Measurements from ENCODE around the gene PLA2G2D.

DNA sequence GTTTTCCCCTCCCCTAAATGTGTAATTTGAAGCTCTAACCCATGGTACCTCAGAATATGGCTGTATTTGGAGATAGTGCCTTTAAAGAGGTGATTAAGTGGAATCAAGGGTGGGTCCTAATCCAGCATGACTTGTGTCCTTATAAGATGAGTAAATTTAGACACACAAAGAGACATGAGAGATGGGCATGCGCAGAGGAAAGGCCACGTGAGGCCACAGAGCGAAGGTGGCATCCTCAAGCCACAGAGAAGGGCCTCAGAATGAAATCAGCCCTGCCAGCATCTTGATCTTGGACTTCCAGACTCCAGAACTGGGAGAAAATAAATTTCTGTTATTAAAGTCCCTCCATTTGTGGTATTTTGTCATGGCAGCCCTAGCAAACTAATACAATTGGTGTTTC is 16.9 kb upstream of the PLA2G2D start:
- TF ChIP-seq MAX (IDR thresholded peaks at IDR 0.05) (no peak), RXRA (IDR thresholded peaks at IDR 0.05) (no peak), CTCF (IDR thresholded peaks at IDR 0.05; ENCODE audit: low read depth, low read length, missing input control) (no peak)
- TF ChIP-seq, protein P1, sequence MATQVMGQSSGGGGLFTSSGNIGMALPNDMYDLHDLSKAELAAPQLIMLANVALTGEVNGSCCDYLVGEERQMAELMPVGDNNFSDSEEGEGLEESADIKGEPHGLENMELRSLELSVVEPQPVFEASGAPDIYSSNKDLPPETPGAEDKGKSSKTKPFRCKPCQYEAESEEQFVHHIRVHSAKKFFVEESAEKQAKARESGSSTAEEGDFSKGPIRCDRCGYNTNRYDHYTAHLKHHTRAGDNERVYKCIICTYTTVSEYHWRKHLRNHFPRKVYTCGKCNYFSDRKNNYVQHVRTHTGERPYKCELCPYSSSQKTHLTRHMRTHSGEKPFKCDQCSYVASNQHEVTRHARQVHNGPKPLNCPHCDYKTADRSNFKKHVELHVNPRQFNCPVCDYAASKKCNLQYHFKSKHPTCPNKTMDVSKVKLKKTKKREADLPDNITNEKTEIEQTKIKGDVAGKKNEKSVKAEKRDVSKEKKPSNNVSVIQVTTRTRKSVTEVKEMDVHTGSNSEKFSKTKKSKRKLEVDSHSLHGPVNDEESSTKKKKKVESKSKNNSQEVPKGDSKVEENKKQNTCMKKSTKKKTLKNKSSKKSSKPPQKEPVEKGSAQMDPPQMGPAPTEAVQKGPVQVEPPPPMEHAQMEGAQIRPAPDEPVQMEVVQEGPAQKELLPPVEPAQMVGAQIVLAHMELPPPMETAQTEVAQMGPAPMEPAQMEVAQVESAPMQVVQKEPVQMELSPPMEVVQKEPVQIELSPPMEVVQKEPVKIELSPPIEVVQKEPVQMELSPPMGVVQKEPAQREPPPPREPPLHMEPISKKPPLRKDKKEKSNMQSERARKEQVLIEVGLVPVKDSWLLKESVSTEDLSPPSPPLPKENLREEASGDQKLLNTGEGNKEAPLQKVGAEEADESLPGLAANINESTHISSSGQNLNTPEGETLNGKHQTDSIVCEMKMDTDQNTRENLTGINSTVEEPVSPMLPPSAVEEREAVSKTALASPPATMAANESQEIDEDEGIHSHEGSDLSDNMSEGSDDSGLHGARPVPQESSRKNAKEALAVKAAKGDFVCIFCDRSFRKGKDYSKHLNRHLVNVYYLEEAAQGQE (IDR thresholded peaks at IDR 0.05) = no peak

All from liver (tissue), 3 donors.